ENCODE measurements around the gene HS1BP3. TPM values are rescaled to one million over a fixed set of nuclear protein-coding genes. Genes with fewer than 3 reads are reported as not detected.

HS1BP3 gene
- total and polyA plus RNA-seq, 2 of the 13 experiments (the other 11 are each of a cell fraction or from before 2014, with no cell fraction given) = 15.2 to 22.0 TPM

DNA sequence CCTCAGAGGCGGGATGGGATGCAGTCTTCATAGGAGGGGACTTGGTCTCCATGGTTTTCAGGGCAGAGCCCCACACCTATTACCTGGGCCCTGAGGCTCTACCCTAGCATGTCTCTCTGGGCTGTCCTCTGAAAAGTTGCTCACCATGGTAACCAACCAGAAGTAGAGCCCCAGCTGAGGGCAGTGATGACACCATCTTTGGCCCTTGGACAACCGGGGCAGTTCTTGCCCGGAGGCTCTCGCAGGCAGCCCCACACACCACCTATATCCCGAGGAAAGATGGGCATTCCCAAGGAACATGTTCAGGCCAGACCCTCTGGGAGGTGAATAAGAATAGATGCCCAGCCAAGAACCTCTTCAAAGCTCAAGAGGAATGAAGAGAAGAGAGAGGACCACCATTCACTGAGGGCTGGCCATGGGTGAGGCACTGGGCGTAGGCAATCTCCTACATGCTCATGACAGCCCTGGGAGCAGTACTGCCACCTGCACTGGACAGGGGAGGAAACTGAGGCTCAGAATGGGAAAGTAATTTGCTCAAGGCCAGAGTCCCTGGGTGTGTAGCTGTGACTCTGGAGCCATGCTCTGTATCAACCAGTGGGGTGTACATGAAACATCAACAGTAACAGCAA, 72.5 kb downstream of the HS1BP3 start (continued):
- 0 out of 2 replicates have a peak, but pooled peaks have one; percentile 8 for TF ChIP-seq ZNF782 (CRISPR knock-in tag; IDR thresholded peaks at IDR 0.05; ENCODE audit: borderline replicate concordance)
- TF ChIP-seq CBX1 (IDR thresholded peaks at IDR 0.05; ENCODE audit: low read depth) = no peak
- no peak for TF ChIP-seq ZMYM4 (CRISPR knock-in tag; IDR thresholded peaks at IDR 0.05)
- peak; percentile 40; the same call in 1 of the 2 replicates for TF ChIP-seq ZC3H4 (CRISPR knock-in tag; IDR thresholded peaks at IDR 0.05; ENCODE audit: borderline replicate concordance)
- no peak for TF ChIP-seq ZFP90 (CRISPR knock-in tag; IDR thresholded peaks at IDR 0.05; ENCODE audit: borderline replicate concordance)
- no peak; the same call in 1 of the 2 replicates for TF ChIP-seq KAT7 (CRISPR knock-in tag; IDR thresholded peaks at IDR 0.05; ENCODE audit: borderline replicate concordance)
- TF ChIP-seq, protein P1, sequence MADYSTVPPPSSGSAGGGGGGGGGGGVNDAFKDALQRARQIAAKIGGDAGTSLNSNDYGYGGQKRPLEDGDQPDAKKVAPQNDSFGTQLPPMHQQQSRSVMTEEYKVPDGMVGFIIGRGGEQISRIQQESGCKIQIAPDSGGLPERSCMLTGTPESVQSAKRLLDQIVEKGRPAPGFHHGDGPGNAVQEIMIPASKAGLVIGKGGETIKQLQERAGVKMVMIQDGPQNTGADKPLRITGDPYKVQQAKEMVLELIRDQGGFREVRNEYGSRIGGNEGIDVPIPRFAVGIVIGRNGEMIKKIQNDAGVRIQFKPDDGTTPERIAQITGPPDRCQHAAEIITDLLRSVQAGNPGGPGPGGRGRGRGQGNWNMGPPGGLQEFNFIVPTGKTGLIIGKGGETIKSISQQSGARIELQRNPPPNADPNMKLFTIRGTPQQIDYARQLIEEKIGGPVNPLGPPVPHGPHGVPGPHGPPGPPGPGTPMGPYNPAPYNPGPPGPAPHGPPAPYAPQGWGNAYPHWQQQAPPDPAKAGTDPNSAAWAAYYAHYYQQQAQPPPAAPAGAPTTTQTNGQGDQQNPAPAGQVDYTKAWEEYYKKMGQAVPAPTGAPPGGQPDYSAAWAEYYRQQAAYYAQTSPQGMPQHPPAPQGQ (CRISPR knock-in tag; IDR thresholded peaks at IDR 0.05; ENCODE audit: borderline replicate concordance) = no peak
- no peak for TF ChIP-seq REL (CRISPR knock-in tag; conservative IDR thresholded peaks at IDR 0.05)
- no peak for TF ChIP-seq NONO (IDR thresholded peaks at IDR 0.05)
- no peak for TF ChIP-seq NONO (CRISPR knock-in tag; conservative IDR thresholded peaks at IDR 0.05)
- TF ChIP-seq, protein P2, sequence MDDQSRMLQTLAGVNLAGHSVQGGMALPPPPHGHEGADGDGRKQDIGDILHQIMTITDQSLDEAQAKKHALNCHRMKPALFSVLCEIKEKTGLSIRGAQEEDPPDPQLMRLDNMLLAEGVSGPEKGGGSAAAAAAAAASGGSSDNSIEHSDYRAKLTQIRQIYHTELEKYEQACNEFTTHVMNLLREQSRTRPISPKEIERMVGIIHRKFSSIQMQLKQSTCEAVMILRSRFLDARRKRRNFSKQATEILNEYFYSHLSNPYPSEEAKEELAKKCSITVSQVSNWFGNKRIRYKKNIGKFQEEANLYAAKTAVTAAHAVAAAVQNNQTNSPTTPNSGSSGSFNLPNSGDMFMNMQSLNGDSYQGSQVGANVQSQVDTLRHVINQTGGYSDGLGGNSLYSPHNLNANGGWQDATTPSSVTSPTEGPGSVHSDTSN (CRISPR knock-in tag; IDR thresholded peaks at IDR 0.05; ENCODE audit: borderline replicate concordance) = no peak
- TF ChIP-seq ZNF781 (CRISPR knock-in tag; IDR thresholded peaks at IDR 0.05; ENCODE audit: borderline replicate concordance, not compliant biosample characterization) = no peak
- no peak for TF ChIP-seq SRSF1 (optimal IDR thresholded peaks at IDR 0.05; ENCODE audit: low read depth, low read length)
- TF ChIP-seq HOXA7 (CRISPR knock-in tag; IDR thresholded peaks at IDR 0.05) = no peak
- TF ChIP-seq ZNF75D (CRISPR knock-in tag; IDR thresholded peaks at IDR 0.05; ENCODE audit: borderline replicate concordance) = no peak
- TF ChIP-seq, protein P3, sequence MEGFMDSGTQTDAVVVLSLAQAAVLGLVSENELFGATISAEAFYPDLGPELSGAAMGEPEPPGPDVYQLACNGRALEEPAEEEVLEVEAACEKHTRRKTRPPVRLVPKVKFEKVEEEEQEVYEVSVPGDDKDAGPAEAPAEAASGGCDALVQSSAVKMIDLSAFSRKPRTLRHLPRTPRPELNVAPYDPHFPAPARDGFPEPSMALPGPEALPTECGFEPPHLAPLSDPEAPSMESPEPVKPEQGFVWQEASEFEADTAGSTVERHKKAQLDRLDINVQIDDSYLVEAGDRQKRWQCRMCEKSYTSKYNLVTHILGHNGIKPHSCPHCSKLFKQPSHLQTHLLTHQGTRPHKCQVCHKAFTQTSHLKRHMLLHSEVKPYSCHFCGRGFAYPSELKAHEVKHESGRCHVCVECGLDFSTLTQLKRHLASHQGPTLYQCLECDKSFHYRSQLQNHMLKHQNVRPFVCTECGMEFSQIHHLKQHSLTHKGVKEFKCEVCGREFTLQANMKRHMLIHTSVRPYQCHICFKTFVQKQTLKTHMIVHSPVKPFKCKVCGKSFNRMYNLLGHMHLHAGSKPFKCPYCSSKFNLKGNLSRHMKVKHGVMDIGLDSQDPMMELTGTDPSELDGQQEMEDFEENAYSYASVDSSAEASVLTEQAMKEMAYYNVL (CRISPR knock-in tag; IDR thresholded peaks at IDR 0.05; ENCODE audit: borderline replicate concordance) = no peak
- no peak for TF ChIP-seq ZNF850 (CRISPR knock-in tag; conservative IDR thresholded peaks at IDR 0.05)
- TF ChIP-seq MTF2 (CRISPR knock-in tag; IDR thresholded peaks at IDR 0.05; ENCODE audit: borderline replicate concordance) = no peak
- TF ChIP-seq MAF1 (CRISPR knock-in tag; IDR thresholded peaks at IDR 0.05; ENCODE audit: borderline replicate concordance) = no peak
- TF ChIP-seq ZNF432 (CRISPR knock-in tag; IDR thresholded peaks at IDR 0.05; ENCODE audit: borderline replicate concordance) = no peak
- TF ChIP-seq, protein P4, sequence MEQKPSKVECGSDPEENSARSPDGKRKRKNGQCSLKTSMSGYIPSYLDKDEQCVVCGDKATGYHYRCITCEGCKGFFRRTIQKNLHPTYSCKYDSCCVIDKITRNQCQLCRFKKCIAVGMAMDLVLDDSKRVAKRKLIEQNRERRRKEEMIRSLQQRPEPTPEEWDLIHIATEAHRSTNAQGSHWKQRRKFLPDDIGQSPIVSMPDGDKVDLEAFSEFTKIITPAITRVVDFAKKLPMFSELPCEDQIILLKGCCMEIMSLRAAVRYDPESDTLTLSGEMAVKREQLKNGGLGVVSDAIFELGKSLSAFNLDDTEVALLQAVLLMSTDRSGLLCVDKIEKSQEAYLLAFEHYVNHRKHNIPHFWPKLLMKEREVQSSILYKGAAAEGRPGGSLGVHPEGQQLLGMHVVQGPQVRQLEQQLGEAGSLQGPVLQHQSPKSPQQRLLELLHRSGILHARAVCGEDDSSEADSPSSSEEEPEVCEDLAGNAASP (CRISPR knock-in tag; IDR thresholded peaks at IDR 0.05; ENCODE audit: borderline replicate concordance) = no peak
- TF ChIP-seq U2AF2 (IDR thresholded peaks at IDR 0.05; ENCODE audit: low read depth, low read length) = no peak
- no peak for TF ChIP-seq ZNF564 (CRISPR knock-in tag; IDR thresholded peaks at IDR 0.05)
- no peak for TF ChIP-seq SALL1 (CRISPR knock-in tag; IDR thresholded peaks at IDR 0.05)

Measured in HepG2 (cell line).